ENCODE data around the gene SMU1.

The SMU1 gene

DNA sequence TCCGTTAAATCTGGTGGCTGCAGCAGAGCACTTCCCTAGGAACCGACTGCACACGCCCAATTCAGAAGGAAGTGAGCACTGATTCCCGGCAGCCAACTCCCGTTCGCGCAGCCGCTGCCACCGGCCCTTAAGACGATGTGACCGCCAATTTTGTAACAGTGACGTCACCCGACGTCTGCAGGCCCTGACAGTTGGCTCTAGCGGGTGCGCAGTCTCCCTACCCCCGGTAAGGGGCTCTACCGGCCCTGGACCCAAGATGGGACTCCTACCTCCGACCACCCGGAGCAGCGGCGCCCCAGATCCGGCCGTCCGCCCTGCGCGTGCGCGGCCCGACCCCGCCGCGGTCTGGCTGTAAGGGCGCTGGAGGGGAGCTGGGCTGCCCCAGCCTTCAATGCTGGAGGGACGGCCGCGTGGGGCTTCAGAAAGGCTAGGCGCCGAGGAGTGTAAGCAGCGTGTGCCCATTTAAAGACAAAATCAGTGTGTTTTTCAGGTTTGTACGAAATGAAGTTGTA, 32.3 kb downstream of the SMU1 start:
- DNase-seq = peak; percentile 38

DNA sequence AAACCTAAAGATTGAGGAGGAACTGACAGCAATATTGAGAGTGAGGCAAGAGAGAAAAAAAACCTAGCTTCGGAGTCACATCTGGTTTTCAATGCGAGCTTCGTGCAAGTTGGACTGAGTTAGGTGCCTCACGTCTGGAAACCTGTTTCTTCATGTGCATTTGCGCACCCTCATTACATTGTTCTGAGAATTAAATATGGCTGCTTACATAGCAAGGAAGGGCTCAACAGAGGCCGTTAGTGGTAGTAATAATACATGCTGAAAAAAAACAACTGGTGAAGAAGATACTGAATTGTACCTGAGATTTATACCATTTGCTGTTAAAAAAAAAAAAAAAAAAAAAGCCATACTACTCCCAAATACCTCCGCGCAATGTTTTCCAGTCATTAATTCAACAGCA, 32.8 kb downstream of the SMU1 start:
- no peak for DNase-seq

DNA sequence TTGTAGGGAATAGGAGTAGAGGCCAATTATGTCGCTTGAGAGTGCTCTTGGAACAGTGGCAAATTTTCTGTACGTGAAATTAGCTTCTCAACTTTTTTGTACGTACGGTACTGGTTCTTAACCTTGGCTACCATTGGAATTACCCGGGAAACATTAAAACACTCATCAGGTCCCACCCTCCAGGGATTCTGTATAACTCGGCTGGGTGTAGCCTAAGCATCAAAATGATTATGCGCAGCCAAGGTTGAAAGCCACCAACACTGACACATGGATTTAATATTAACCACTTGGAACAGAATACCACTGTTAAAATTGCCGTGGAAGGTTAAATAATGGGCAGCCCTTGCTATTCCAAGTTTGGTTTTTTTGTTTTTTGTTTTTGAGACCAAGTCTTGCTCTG, 34.0 kb downstream of the SMU1 start:
- DNase-seq = no peak

DNA sequence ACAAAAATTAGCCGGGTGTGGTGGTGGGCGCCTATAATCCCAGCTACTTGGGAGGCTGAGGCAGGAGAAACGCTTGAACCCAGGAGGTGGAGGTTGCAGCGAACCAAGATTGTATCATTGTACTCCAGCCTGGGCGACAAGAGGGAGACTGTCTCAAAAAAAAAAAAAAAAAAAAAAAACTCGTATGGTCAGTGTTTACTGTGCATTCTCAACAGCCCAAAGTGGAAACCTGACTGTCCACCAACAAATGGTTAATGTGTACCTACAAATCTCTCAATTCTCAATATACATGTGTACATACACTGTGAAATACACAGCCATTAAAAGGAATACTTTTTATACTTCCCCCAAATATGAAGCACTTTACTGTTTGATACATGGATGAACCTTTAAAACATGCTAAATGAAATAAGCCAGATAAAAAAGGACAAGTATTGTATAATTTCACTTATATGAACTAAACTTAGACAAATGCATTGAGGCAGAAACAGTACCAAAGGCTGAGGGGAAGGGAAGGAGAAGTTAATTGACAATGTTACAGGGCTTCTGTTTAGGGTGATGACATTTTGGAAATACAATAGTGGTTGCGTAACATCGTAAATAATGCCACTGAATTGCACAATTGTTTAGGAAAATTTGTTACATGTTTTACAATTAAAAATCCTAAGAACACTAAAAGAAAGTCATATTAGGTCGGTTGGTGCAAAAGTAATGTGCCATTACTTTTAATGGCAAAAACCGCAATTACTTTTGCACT, 34.9 kb downstream of the SMU1 start:
- DNase-seq = no peak

DNA sequence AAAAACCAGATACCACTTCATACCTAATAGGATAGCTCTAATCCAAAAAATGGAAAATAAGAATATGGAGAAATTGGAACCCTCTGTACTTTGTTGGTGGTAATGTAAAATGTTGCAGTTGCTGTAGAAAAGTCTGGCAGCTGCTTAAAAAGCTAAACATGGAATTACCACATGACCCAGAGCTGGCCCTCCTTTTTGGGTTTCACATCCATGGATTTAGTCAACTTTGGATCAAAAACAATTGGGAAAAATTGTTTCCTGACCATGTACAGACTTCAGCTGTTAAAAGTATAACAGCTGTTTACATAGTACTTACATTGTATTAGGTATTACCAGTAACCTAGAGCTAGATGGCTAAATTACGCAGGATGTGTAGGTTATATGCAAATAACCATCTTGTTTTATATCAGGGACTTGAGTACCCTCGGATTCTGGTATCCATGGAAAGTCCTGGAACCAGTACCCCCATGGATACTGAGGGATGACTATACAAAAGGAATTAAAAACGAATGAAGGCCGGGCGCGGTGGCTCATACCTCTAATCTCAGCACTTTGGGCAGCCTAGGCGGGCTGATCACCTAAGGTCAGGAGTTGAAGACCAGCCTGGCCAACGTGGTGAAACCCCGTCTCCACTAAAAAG, 35.6 kb downstream of the SMU1 start:
- no peak for DNase-seq

DNA sequence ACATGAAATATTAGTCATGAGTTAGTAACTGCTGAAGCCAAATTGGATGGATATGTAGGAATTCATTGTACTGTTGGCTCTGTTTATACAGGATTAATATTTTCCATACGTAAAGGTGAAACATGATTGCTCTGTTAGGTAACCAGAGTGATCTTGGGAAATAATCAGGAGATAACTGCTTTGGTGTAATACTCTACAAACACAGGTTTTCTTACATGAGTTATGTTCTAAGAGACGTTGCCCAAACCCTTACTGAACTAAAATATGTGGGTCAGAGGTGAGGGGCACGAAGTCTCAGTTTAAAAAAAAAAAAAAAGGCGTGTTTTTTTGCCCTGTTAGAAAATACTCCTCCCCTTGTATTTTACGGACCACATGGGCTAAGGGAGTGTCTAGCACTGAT, 43.6 kb downstream of the SMU1 start:
- no peak for DNase-seq

DNA sequence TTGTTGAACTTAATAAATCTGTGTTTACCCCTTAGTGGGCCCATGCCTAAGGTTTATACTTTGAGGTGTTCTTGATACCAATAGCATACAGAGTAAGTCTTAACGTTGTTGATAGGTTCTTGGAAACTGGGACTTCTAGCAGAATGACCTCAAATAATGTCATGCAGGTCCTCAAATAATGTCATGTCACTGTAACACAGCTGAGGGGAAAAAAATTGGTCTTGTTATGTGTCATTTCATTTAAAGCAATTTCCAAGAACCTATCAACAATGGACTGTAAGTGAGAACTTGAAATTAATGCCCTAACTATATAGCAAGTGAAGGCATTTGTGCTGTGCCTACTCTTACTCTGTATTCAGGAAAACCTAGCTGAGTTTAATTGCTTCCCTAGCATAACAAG, 44.2 kb downstream of the SMU1 start:
- no peak for DNase-seq

DNA sequence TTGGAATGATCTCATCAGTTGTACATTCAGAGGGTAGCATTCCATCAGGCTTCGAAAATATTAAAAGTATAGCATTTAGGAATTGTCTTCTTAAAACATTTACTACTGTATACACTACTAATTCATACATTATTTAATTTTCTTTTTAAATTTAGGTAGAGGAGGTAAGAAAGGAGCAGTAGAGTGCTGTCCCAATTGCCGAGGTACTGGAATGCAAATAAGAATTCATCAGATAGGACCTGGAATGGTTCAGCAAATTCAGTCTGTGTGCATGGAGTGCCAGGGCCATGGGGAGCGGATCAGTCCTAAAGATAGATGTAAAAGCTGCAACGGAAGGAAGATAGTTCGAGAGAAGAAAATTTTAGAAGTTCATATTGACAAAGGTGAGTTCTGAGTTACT, 46.2 kb downstream of the SMU1 start:
- no peak for DNase-seq

DNA sequence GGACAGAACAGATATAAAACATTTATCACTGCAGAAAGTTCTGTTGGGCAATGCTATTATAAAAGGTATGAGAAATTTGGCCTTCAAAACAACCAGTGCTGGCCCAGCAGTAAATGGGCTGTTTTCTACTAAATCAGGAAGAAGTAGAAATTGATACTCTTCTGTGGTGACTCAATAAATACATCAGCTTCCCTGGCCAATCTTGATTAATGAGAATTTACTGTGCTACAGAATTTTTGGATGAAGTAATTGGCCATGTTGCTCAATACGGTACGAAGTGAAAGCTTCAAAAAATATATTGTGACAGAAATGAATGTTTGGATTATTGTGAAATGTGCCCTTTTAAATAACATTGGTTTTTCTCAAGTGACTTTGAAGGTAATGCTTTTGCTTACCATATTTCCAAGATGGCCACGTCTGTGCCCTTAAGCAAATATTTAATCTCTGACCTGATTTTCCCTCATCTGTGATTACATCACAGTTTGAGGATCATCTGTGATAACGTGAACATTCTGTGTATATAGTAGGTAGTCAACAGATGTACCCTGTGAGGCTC, 47.2 kb downstream of the SMU1 start:
- no peak for DNase-seq

DNA sequence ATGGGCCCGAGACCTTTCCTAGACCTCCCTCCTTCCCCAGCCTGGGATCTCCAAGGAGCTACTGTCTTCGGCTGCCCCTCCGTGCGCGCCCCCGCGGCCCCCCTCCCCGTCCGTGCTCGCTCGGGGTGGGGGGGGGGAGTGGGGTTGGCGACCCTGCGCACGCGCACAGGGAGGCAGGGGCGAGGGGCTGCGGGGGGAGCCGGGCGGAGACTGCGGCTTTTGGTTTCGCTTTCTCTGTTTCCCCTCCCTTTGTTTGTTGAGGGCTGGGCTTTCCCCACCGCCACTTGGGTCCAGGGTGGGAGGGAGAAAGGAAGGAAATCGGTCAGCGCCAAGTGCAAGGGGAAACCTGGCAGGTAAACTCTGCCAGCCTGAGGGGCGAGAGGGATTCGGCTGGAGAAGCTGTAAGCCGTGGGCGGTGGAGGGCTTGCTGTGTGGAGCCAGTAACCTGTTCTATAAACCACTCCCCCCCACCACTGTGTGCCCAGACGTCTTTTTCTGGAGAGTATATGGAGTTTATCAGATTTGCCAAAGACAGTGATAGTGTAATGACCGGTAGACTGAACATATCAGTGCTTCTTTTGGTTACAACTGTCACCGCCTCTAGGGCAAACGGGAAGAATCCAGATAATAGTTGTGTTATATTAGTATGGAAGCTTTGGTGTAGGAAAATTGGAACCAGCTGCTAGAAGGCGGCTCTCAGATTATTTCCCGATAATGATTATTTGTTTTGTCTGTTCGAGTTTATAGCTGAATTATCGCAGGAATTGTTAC, 50.7 kb downstream of the SMU1 start:
- peak; percentile 64 for DNase-seq

DNA sequence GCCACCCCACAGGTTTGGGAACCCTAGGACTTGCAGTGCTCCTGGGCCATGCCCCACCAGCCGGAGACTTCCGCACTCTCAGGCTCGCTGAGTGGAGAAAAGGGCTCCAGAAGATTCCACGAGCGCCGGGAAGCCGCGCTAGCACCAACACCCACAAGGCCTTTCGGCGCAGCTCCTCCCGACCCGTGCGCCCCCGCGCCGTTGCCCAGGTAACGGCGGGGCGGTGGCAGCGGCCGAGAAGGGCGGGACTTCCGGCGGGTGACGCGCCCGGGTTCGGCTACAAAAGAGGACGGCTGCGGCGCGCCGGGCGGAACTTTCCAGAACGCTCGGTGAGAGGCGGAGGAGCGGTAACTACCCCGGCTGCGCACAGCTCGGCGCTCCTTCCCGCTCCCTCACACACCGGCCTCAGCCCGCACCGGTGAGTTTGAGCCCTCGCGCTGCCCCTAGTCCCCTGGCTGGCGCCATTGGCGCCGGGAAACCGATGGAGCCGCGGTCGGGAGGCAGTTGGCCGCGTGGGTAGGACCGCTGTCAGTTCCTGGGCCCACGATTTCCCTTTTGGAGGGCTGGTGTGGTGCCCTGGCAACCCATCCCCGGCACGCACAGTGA, 51.4 kb downstream of the SMU1 start, which contains the start of gene DNAJA1:
Gene DNAJA1, plus strand, starts transcription at position 308 of the 606 bp plus-strand sequence. CDS start 1,212 bp downstream, outside the sequence.
- peak; percentile 94 for DNase-seq

DNA sequence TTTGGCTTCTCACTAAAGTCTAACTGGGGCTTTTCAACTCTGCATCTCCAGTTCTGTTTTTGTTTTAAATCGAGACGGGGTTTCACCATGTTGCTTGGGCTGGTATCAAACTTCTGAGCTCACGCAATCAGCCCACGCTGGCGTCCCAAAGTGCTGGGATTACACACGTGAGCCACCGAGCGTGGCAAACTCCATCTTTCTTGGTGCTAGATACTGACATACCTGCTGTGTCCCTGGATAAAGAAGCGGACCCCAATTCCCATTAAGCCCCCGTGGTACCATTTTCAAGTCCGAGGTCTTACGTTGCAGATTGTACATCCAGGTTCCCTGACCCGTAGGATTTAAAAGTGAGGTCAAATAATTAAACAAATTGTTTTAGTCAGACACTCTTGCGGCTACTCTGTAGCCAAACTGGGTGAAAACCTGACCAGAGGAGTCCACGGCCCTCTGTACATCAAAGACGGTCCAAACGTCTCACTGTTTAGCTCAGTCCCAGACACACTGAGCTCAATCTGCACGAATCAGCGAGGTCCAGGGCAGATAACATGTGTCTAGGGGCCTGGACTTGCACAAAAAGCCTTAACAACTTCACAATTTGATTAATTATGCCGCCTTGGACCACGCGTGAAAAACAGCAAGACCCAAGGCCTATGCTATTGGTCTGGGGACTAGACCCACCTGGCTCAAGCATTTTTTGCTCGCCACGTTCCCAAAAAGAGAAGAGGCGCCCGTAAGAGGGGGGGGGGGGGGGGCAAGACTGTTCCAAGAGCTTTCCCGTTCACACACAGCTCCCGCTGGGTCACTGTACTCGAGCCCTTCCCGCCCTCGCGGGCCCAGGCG, 52.1 kb downstream of the SMU1 start:
- DNase-seq = no peak

DNA sequence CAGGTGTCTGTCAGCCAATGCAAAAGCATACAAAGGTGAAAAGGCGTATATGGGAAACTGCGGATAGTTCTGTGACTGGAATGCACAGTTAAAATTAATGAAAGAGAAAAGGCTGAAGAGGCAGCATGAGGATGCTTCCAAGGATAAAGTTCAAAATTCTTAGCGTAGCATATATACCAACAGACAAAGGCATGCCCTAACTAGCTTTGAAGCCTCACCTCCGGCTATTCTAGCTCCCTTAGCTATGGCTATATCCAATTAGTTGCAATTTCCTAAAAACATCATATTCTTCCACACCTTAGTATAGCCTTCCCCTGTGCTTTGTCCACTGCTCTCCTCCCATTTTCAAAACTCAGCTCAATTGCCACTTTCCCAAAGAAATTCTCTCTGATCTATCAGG, 52.8 kb downstream of the SMU1 start:
- DNase-seq = no peak

DNA sequence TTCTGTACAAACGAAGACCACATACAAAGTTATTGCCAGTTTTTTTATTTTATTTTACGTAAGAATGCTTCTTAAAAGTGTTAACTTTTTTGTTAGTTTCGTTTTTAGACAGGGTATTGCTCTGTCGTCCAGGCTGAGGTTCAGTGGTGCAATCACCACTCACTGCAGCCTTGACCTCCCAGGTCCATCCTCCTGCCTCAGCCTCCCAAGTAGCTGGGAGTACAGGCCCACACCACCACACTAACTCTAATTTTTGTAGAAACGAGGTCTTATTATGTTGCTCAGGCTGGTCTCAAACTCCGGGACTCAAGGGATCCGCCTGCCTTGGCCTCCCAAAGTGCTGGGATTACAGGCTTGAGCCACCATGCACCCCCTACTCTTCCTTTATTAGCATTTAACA, 53.7 kb downstream of the SMU1 start:
- DNase-seq = no peak

DNA sequence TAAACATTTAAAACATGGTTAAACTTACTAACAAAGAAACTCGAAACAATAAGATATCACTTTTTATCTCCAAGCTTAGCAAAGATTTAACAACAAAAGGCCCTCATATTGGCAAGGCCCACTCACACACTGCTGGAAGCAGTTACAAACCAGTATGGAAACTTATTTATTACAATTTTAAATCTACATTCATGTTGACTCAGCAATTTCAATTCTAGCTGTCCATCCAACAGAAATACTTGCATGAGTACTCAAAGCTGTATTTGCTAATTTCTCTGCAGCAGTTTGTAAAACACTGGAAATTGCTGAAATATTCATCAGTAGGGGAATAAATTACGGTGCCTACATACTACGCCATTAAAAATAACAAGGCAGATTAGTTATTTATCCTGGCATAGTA, 54.2 kb downstream of the SMU1 start:
- no peak for DNase-seq

DNA sequence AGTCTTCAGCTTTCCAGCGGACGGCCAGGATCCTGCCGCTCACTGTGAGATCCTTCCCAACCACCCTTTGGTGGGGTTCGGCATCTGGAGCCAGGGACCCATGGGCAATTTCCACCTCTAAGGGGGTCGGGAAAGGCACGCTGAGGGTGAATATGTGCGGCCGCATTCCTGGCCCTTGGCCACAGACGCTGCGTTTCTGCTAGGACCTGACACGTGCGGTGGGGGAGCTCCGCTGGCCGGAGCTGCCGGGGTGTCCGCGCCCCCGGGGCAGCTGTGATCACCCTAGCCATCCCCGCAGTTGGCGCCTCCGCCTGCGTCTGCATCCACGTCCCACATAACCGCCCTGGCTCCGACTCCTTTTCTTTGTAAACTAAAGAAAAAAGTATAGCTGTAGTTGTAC, 56.7 kb downstream of the SMU1 start:
- DNase-seq = no peak

DNA sequence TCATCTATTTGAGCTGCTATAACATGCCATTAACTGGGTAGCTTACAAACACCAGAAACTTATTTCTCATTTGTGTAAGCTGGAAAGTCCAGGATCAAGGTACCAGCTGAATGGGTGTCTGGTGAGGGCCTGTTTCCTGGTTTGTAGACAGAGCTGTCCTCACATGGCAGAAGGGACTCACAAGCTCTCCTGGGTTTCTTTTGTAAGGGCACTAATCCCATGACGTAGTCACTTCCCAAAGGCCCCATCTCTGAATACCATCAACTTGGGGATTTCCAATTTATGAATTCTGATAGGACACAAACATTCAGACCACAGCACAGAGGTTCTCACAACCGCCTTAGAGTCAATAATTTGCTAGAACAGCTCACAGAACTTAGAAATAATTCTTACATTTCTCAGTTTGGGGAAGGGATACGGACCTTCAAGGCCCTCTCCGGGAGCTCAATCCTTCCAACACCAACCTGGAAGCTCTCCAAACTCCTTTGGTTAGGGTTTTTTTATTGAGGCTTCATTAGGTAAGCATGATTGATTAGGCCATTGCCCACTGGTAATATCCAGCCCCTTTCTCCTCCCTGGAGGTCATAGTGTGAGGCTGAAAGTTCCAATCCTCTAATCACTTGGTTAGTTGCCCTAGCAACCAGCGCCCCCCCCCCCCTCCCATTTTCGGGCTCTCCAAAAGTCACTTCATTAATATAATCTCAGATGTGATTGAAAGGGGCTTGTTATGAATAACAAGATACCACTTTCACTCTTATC, 59.0 kb downstream of the SMU1 start:
- DNase-seq = no peak

DNA sequence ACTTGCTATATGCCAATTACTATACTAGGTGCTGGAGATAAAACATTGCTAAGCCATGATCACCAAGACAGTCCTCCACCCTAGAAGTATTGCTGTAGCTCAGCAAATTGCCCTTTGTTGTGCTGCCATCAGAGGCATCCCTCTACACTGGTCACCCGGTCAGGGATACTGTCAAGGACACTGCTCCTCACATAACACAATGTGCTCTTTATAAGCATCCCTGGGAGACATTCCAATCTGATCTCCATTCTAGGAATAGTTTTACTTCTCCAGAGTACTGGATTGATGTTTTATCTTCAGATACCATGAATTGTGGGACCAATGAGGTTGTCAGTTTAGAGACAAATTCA, 61.8 kb downstream of the SMU1 start:
- no peak for DNase-seq

DNA sequence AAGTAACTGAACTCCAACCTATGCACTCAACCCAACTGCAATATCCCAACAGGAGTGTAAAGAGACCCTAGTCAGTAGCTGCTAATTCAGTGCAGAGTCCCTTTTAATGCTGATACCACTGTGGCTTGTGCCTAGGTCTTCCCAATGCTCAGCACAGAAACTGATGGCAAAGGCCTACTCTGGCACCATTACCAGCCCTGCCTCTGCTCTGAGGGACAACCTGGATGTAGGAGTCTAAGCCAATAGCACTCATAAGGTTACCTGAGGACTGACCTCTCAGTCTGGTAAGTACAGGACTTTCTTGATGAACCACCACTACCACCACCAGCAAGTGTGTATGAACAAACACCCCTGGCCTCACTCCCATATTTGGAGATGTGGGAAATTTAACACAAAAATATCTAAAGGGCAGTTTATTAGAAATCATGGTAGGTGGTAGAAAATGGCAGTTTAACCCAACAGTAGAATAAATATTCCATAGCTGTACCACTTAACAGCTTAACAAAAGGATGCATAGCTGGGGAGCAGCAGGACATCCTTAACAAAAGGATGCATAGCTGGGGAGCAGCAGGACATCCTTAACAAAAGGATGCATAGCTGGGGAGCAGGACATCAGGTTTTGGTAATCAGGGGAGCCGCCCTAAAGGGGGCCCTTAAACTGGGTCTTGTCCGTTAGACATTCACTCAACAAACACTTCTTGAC, 62.4 kb downstream of the SMU1 start:
- DNase-seq = no peak

DNA sequence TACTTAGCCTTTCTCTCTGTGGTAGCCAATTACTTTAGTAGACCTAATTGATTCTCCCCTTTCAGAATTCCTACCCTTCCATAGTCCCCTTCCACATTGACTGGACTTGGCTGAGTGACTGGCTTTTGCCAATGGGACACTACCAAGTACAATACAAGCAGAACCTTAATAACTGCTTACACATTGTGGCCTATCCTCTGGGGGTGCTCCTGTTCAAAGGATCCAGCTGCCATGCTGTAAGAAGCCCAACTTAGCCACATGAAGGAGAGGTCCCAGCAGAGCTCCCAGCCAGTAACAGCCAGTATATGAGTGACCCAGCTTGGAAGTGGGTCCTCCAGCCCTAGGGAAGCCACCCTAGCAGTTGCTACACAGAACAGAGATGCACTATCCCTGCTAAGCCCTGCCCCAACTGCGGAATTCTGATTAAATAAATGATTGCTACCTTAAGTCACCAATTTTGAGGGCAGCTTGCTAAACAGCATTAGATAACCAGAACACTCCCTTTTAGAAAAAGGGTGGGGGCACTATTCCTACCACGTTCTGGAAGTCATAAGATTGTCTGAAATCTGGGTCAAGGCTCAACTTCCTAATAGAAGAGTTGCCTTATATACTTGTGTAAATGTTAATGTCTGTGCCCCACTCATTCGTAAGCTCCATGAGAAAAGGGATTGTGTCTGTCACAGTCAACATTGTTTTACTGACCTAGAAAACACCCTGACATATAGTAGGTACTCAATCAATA, 64.0 kb downstream of the SMU1 start:
- no peak for DNase-seq
